Measurements from ENCODE around the gene GIPC3.
"Not testable (repeated sequence)": the region's sequence is repeated elsewhere in the genome, so short reads cannot be mapped to it uniquely, and the experiment has no call there.

The GIPC3 gene

DNA sequence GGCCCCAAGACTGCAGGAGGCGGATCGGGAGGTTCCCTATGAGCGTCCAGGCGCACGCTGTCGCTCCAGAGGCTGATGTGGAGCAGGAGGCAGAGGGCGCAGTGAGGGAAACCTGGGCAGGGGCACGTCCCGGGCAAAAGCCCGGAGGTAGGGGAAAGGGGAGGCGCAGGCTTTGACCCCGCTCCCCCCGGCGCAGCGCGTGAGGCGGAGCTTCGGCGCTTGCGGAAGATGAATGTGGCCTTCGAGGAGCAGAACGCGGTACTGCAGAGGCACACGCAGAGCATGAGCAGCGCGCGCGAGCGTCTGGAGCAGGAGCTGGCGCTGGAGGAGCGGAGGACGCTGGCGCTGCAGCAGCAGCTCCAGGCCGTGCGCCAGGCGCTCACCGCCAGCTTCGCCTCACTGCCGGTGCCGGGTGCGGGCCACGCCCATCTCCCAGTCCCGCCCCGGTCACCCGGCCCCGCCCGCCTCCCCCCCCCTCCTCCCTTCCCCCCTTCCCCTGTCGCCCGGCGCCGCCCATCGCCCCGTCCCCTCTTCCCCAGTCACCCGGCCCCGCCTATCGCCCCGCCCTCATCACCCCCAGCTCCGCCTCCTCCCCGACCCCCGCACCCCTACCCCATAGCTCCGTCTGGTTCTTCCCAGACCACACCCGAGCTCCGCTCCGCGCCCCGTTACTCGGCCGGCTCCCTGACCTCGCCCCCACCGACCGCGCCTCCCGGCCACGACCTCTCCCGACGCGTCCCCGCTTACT lies 8.4 kb upstream of the GIPC3 start:
- peak; percentile 88 for DNase-seq (ENCODE audit: low spot score)

DNA sequence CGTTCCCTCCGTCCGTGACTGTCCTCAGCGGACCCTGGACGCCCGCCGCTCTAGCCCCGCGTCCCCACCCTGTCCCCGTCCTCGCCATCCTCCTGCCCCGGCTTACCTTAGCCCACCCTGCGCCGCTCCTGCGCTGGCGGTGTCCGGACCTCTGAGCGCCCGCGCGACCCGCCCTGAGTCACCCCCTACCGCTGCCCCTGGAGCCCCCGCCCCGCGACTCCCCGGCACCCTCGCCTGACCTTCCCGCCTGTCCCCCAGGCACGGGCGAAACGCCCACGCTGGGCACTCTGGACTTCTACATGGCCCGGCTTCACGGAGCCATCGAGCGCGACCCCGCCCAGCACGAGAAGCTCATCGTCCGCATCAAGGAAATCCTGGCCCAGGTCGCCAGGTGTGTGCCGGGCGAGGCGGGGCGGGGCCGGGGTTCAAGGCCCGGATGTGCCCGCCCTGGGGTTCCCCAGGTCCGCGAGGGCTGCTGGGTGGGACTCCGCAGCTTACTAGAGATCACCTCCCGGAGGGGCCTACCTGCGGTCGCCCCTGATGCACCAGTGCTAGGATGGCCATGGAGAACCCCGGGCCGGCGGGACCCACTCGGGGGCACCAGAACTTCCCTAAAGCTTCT lies 7.4 kb upstream of the GIPC3 start:
- DNase-seq (ENCODE audit: low spot score) = no peak

DNA sequence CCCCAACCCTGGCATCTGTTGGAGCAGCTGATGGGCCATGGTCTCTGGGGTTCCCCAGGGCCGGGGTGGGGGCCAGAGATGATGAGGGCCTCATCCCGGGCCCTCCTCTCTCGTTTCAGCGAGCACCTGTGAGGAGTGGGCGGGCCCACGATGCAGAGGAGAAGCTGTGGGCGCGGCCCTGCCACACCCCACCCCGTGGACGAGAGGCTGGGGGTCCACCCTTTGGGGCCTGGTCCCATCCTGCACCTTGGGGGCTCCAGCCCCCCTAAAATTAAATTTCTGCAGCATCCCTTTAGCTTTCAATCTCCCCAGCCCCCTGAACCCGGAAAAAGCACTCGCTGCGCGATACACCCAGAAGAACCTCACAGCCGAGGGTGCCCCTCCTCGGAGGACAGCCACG lies 6.9 kb upstream of the GIPC3 start:
- DNase-seq (ENCODE audit: low spot score) = no peak

DNA sequence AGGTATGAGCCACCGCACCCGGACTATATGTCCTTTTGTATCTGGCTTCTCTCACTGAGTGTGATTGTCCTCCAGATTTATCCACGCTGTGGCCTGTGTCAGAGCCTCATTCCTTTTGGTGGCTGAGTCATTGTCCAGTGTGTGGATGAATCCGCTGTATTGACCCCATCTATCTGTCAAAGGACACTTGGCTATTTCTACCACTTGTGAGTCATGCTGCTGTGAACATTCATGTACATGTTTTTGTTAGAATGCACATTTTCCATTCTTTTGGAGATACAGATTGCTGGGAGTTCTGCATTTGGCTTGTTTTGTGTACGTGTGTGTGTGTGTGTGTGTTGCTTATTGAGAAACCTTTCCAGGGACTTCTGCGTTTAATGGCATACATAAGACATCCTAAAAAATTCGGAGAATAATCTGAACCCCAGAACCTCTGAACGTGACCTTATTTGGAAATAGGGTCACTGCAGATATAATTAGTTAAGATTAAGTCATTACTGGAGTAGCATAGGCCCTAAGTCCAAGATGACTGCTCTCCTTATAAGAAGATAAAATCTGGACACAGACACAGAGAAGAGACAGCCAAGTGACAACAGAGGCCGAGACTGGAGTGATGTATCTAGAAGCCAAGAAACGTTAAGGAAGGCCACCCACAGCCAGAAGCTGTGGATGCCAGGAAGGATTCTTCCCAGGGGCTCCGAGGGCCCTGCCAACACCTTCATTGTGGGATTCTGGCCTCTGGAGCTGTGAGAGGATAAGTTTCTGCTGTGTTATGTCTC lies 4.9 kb upstream of the GIPC3 start:
- DNase-seq (ENCODE audit: low spot score) = no peak

DNA sequence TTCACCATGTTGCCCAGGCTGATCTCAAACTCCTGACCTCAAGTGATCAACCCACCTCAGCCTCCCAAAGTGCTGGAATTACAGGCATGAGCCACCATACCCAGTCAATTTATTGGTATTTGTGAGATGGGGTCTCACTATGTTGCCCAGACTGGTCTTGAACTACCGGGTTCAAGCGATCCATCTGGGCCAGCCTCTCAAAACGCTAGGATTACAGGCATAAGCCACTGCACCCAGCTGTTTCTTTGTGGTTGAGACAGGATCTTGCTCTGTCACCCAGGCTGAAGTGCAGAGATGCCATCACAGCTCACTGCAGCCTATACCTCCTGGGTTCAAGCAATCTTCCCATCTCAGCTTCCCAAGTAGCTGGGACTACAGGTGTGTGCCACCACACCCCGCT lies 3.5 kb upstream of the GIPC3 start:
- DNase-seq (ENCODE audit: low spot score) = not testable (repeated sequence)

DNA sequence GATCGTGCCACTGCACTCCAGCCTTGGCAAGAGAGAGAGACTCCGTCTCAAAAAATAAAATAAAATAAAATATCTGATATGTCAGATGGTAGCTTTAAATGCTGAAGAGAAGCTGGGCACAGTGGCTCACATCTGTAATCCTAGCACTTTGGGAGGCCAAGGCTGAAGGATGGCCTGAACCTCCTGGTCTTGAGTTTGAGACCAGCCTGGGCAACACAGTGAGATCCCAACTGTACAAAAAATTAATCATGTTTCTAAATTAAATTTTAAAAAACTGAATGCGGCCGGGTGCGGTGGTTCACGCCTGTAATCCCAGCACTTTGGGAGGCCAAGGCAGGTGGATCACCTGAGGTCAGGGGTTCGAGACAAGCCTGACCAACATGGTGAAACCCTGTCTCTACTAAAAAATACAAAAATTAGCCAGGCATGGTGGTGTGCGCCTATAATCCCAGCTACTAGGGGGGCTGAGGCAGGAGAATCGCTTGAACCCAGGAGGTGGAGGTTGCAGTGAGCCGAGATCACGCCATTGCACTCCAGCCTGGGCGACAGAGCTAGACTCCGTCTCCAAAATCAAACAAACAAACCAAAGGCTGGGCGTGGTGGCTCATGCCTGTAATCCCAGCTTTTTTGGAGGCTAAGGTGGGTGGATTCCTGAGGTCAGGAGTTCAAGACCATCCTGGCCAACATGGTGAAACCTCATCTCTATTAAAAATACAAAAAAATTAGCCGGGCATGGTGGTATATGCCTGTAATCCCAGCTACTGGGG lies 1.1 kb upstream of the GIPC3 start:
- DNase-seq (ENCODE audit: low spot score) = not testable (repeated sequence)

DNA sequence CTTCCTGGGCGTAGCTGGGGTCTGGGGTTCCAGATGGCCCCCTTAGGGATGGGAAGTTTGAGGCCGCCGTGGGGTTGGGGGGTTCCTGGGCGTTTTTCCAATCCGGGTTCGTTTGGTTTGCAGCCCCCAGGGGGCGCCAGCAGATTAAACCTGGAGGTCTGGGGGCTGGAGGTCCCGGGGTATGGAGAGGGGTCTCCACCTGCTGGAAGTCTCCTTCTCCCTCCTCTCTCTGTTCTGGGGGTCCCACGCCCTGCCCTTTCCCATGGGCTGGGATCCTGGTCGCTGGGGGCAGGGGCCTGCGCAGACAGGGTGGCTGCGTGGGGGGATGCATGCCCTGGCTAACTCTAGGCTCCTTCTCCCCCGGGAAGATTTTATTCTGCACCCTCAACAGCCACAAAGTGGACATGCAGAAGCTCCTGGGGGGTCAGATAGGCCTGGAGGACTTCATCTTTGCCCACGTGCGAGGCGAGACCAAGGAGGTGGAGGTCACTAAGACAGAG lies 899 bp downstream of the GIPC3 start:
- DNase-seq (ENCODE audit: low spot score) = peak; percentile 87

DNA sequence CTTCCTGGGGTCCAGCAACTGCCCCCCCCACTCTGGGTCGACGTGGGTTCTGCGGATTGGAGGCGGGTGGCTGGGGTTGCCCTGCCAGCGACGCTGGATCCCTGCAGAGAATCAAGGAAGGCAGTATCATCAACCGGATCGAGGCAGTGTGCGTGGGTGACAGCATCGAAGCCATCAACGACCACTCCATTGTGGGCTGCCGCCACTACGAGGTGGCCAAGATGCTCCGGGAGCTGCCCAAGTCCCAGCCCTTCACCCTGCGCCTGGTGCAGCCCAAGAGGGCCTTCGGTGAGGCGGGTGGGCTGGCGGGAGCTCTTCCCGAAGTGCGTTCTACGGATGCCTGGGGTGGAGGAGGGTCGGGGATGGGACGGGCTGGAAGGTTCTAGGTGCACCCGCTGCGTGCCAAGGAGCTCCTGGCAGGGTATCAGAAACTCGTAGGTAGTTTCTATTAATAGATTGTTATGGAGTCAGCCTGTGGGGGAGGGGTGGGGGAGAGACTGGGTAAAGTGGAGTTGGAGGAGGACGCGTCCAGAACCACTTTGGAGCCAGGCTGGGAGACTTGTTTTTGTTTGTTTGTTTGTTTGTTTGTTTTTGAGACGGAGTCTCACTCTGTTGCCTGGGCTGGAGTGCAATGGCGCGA lies 1.5 kb downstream of the GIPC3 start:
- no peak for DNase-seq (ENCODE audit: low spot score)

DNA sequence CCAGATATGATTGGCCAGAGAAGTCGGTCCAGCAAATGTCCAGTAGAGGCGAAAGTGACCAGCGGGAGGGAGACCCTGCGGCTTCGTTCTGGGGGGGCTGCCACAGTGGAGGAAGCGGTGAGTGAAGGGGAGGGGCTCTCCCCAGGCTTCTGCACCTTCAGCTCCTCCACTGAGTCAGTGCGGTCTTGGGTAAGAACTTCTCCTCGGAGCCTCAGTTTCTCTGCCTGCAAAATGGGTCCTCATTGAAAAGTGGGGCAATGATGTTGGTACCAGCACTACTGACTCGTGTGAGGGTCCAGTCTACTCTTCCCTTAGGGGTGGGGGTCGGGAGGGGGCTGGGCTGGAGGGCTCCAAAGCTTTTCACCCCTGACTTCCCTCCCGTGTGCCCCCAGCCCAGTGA lies 4.2 kb downstream of the GIPC3 start:
- DNase-seq (ENCODE audit: low spot score) = no peak

DNA sequence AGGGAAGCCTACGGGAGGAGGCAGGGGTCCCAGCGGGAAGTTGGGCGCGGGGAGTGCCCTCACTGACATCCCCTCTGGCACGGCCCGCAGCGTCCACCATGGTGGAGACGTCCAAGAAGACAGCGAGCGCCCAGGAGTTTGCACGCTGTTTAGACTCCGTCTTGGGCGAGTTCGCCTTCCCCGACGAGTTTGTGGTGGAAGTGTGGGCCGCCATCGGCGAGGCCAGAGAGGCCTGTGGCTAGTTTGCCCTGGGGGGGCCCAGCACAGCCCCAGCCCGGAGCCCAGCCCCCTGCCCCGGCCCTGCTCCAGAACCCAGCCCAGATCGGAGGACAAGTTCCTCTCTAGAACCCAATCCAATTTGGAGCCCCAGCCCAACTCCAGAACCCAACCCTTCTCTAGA lies 4.7 kb downstream of the GIPC3 start:
- DNase-seq (ENCODE audit: low spot score) = no peak

DNA sequence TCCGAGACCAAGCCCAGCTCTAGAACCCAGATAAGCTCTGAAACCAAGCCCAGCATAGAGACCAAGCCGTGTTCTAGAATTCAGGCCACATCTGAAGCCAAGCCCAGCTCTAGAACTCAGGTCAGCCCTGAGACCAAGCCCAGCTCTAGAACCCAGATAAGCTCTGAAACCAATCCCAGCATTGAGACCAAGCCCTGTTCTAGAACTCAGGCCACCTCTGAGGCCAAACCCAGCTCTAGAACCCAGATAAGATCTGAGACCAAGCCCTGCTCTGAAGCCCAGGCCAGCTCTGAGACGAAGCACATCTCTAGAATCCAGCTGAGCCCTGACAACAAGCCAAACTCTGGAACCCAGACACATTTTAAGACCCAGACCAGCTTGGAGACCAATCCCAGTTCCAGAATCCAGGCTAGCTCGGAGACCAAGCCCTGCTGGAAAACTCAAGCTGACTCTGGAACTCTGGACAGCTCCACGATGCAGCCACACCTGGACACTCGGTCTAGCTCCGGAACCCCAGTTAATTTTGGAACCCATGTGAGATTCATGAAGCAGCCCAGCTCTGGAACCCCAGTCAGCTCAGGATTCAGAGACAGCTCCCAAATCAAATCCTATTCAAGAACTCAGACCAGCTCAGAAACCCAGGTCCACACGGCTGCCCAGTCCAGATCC lies 5.8 kb downstream of the GIPC3 start:
- no peak for DNase-seq (ENCODE audit: low spot score)

DNA sequence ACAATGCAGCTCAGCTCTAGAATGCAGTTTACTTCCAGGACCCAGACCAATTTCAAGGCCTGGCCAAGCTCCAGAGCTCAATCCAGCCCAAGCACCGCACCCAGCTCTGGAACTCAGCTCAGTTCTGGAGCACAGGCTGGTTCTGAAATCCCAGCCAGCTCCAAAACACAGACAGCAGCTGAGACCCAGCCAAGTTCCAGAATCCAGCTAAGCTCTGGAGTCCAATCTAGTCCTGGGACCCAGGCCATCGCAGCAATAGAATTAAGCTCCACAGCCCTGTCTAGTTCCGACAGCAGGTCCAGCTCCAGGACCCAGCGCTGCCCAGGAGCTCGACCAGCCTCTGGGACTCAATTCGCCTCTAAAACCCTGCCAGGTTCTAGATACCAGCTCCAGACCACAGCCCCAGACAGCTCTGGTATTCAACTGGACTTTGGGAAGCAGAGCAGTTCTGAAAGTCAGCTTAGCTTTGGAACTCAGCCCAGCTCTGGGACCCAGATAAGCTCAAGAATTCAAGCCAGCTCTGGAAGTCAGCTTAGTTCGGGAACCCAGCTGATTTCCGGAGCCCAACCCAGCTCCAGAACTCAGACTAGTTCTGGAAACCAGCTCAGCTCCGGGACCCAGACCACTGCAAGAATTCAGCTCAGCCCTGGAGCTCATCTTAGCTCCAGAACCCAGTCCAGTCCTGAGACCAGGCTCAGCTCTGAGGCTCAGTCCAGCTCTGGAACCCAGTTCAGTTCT lies 6.8 kb downstream of the GIPC3 start:
- DNase-seq (ENCODE audit: low spot score) = no peak

DNA sequence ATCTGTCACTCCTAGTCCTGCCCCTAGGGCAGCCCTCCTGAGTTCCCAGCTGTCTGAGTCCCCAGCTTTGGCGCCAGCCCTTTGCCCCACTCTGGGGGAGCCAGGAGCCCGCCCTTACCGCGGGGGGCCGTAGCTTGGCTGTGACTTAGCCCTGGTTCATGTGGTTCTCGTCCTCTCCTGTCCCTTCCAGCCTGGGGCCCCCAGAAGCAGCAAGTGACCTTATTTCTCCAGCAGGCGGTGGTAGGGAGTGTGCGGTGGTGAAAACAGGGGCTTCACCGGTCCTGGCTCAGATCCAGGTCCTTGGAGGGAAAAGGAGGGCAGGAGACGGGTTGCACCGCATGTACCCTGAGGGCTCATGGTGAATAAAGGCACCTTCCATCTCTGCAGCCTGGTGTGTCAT lies 7.9 kb downstream of the GIPC3 start:
- DNase-seq (ENCODE audit: low spot score) = peak; percentile 80

DNA sequence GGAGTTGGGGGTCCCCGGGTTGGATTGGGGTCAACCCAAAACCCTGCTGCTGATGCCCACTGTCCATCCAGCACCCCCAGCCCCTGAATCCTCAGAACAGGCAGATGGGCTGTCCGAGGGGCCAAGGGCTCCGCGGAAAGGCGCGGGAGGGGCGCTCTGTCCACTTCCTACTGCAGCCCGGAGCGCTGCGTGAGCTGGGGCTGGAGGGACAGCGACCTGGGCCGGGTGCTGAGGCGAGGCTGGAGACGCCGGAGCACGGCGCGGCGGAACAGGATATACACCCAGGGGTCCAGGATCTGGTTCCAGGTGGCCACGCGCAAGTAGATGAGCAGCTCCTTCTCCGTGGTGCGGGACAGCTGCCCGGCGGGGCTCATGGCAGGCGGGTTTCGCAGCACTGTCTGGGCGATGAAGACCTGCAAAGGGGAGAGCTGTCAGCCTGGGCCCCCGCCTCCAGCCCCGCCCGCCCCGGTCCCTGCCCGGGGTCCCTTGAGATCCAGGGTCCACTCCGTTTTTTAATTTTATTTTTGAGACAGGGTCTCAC lies 10.3 kb downstream of the GIPC3 start:
- DNase-seq (ENCODE audit: low spot score) = no peak

DNA sequence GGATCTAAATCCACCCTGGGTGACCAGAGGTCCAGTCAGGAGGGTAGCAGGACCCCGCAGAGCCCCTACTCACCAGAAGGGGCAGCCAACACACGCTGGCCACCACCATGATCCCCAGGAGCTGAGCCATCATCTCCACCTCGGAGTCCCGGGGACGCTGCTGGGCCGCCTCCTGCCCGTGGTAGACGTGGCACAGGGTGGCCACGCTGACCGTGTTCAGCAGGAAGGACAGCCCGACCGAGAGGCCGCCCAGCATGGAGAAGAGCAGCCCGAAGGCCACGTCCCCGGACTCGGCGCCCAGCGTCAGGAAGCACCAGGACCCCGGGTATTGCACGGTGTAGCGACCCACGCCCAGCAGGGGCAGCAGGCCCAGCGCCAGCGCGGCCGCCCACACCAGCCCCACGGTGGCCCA lies 14.5 kb downstream of the GIPC3 start:
- DNase-seq (ENCODE audit: low spot score) = peak; percentile 86

DNA sequence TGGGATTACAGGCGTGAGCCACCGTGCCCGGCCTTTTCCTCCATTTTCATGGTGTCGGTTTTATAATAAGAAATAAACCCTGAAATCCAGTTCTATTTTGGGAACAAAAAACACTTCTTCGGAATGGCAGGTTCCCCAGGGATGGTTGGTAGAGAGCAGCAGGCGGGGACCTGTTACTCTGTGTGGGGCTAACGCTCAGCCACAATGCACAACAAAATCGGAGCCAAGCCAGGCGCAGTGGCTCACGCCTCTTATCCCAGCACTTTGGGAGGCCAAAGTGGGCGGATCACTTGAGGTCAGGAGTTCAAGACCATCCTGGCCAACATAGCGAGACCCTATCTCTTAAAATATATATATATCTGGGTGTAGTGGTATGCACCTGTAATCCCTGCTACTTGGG lies 15.7 kb downstream of the GIPC3 start:
- no peak for DNase-seq (ENCODE audit: low spot score)

DNA sequence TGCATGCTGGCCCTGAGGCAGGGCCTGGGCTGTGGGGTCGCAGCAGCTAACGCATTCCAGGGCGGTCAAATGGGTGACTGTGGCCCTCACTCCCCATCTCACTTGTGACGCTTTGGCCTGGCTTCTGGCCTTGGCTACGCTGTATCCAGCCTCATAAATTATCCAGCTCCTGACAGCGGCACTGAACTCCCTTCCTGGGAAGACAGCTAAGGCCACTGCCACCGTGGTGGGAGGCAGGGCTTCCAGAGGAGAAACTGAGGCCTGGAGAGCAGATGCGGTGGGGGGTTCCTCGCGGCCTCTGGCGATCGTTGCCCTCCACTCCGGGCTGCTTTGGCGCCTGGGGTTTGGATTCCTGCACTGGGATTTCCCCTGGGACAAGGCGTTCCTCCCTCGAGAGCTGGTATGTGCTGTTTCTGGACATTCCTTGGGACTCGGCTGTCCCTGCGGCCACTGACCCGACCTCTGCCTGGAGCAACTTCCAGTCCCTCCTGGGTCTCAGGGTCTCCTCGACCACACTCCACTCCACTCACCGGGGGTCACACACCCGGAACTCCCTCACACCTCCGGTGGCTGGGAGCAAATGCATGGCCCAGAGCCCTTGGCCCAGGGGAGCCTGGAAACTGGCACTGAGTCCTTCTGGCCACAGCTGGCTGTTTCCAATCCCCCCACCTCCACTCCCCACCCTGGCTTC lies 18.0 kb downstream of the GIPC3 start:
- no peak for DNase-seq (ENCODE audit: low spot score)

DNA sequence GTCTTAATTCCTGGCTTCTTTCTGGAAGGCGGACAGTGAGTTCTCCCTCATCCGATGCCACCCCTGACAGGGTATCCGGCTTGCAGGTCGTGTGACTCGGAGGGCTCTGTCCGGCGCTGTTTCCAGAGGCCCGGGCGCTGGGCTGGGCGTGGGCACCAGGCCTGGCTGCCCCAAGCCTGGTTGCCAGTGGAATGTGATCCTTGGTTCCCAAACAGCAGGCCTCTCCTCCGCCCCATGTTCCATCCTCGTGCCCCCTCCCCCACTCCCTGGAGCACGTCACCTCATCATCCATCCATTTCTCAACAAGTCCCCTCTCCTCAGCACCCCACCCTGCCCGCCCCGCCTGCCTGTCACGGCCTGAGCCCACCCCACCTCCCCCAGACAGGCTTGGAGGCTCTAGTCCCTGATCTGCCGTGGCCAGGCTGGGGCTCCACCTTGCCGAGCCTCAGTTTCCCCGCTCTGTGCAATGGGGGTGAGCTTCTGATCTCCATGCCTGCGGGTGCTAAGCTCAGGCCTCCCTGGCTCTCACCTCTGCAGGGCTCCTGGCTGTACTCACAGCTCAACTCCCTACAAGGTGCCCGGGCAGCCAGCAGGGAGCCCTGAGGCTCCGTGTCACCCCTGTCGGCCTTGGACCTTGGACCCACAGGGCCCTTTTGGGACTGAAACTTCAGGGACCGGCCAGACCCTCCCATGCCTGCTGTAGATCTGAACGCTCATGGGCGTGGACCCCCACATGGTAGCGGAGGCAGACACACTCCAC lies 19.1 kb downstream of the GIPC3 start:
- no peak for DNase-seq (ENCODE audit: low spot score)

DNA sequence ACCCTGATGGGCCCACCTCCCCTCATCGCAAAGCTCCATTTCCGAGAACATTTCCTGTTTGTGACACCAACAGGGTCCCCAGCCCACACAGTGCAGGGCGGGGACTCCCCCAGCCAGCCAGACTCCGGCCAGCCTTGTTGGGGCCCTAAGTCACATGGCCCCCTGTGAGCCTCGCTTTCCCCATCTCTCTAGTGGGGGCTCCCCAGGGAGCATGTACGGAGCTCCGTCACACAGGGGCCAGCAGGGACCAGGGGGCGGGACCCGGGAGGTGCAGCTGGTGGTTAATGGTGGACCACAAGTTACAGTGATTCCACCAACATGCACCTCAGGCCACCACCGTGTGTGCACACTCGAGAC lies 19.7 kb downstream of the GIPC3 start:
- no peak for DNase-seq (ENCODE audit: low spot score)
